Keratinocyte (primary cell): ENCODE results near the gene SPOCK1. TPM values are rescaled to one million over a fixed set of nuclear protein-coding genes. Genes with fewer than 3 reads are reported as not detected.

Source experiments
- DNase-seq: peaks from one replicate; pipeline ENCODE4 v3.0.0-alpha.2; 2011; ENCODE audit warnings: low read depth, missing footprints, low spot score
- FAIRE-seq: peaks from 2 replicates; lab custom pipeline; 2011; peaks lifted over from hg19 to GRCh38; lab: Jason Lieb, UNC
- H2AFZ ChIP-seq: 2 replicates; pipeline ENCODE4 v1.6.0; 2012; ENCODE audit warnings: low read length, control low read depth, inconsistent platforms; ENCODE audit not compliant: control insufficient read depth
- H3K27ac ChIP-seq: 2 replicates; pipeline ENCODE4 v1.5.1; 2011; ENCODE audit warnings: low read length; ENCODE audit not compliant: control insufficient read depth, insufficient read depth
- H3K27me3 ChIP-seq: 3 replicates; pipeline ENCODE4 v1.6.0; 2011; ENCODE audit warnings: low read length; ENCODE audit not compliant: control insufficient read depth, insufficient read depth; ENCODE audit errors: extremely low read depth
- H3K36me3 ChIP-seq, 2 experiments: 2 replicates in 1 of 2; 3 replicates in 1 of 2; pipeline ENCODE4 v1.5.1; 2011; ENCODE audit warnings: low read length in 2 of 2, mild to moderate bottlenecking in 1 of 2; ENCODE audit not compliant: control insufficient read depth in 2 of 2, insufficient read depth in 2 of 2; ENCODE audit errors: extremely low read depth in 1 of 2
- H3K4me1 ChIP-seq: 3 replicates; pipeline ENCODE4 v1.5.1; 2011; ENCODE audit warnings: low read length; ENCODE audit not compliant: control insufficient read depth, insufficient read depth; ENCODE audit errors: extremely low read depth
- H3K4me2 ChIP-seq: 3 replicates; pipeline ENCODE4 v1.6.0; 2011; ENCODE audit warnings: low read depth, low read length; ENCODE audit not compliant: control insufficient read depth, insufficient read depth; ENCODE audit errors: extremely low read depth
- H3K4me3 ChIP-seq, 3 experiments: fragments of 200-600 bp in 1 of 3; sonication (generic) in 1 of 3; 2 replicates in 2 of 3; 3 replicates in 1 of 3; pipeline ENCODE4 v1.5.1; 2011 to 2016; ENCODE audit warnings: low read length in 3 of 3, mild to moderate bottlenecking in 3 of 3, control low read depth in 2 of 3, inconsistent platforms in 1 of 3, low read depth in 1 of 3, mixed read lengths in 1 of 3, mixed run types in 1 of 3, moderate library complexity in 1 of 3; ENCODE audit not compliant: control insufficient read depth in 2 of 3, insufficient read depth in 2 of 3; ENCODE audit errors: extremely low read depth in 1 of 3
- H3K79me2 ChIP-seq: 2 replicates; pipeline ENCODE4 v1.6.0; 2012; ENCODE audit warnings: low read length; ENCODE audit not compliant: control insufficient read depth, insufficient read depth
- H3K9ac ChIP-seq: 3 replicates; pipeline ENCODE4 v1.6.0; 2011; ENCODE audit warnings: low read length; ENCODE audit not compliant: control insufficient read depth, insufficient read depth; ENCODE audit errors: extremely low read depth
- H3K9me1 ChIP-seq: 3 replicates; pipeline ENCODE4 v1.6.0; 2011; ENCODE audit warnings: low read length; ENCODE audit not compliant: control insufficient read depth, insufficient read depth; ENCODE audit errors: extremely low read depth
- H3K9me3 ChIP-seq: 2 replicates; pipeline ENCODE4 v1.5.1; 2012; ENCODE audit warnings: low read depth, low read length; ENCODE audit not compliant: control insufficient read depth
- H4K20me1 ChIP-seq: 3 replicates; pipeline ENCODE4 v1.6.0; 2011; ENCODE audit warnings: low read length; ENCODE audit not compliant: control insufficient read depth, insufficient read depth; ENCODE audit errors: extremely low read depth
- CTCF ChIP-seq, 3 experiments: IDR thresholded peaks in 1 of 3; conservative IDR thresholded peaks in 1 of 3; optimal IDR thresholded peaks in 1 of 3; 2 replicates in 2 of 3; 3 replicates in 1 of 3; pipeline versions ENCODE3 to v1.5.1; 2011; ENCODE audit warnings: low read length in 3 of 3, mild to moderate bottlenecking in 3 of 3, moderate library complexity in 2 of 3, control low read depth in 1 of 3, inconsistent platforms in 1 of 3; ENCODE audit not compliant: insufficient read depth in 2 of 3; ENCODE audit errors: extremely low read depth in 1 of 3
- EZH2 ChIP-seq: IDR thresholded peaks from one replicate; pipeline ENCODE4 v1.6.1; 2012; ENCODE audit warnings: inconsistent platforms, mild to moderate bottlenecking, low read length, moderate library complexity
- dilution Hi-C: fragments of 300-500 bp; cut with MboI; formaldehyde crosslinking; loops from one replicate; pipeline ENCODE4 v1.7.0; 2020; ENCODE audit warnings: low sequenced_read_pairs; ENCODE audit not compliant: extremely low pct_ligation_motif_present
- polyA plus RNA-seq, 5 experiments: library from polyadenylated mRNA; depleted of rRNA in 3 of 5; stranded (reverse) in 3 of 5; stranded (forward) in 1 of 5; unstranded in 1 of 5; fragments of >200 nt; gene quantifications; 1 replicate in 1 of 5; 2 replicates in 3 of 5; 3 replicates in 1 of 5; pipeline versions ENCODE4 v1.2.1 to v1.2.3, GENCODE V29; 2011 to 2012; ENCODE audit warnings: missing spikeins in 2 of 5, low read depth in 1 of 5, low replicate concordance in 1 of 5

Gene SPOCK1
- polyA plus RNA-seq, 1 donor (not counting 4 experiments of a cell fraction or from before 2014, with no cell fraction given): 5.5 TPM

GRCh38 chr5:137036640-137037039 is 462.5 kb downstream of the SPOCK1 start:
- H3K79me2 ChIP-seq: no peaks in the 10 kb centered on the region
- H3K4me2 ChIP-seq: no peak overlapping the region
- H2AFZ ChIP-seq: no peak overlapping the region
- H3K9me3 ChIP-seq: no peaks in the 10 kb centered on the region
- no peaks in the 10 kb centered on the region for H3K36me3 ChIP-seq
- no peak overlapping the region for H3K4me3 ChIP-seq
- no peak overlapping the region for H3K27ac ChIP-seq
- H3K27me3 ChIP-seq: no peaks in the 10 kb centered on the region
- dilution Hi-C loops: no loop called here
- no peaks in the 10 kb centered on the region for H3K9me1 ChIP-seq
- FAIRE-seq (no peak), DNase-seq (no peak)
- no peaks in the 10 kb centered on the region for H3K4me1 ChIP-seq
- TF ChIP-seq CTCF (optimal IDR thresholded peaks at IDR 0.05 in 1 of 3, IDR thresholded peaks at IDR 0.05 in 1 of 3, conservative IDR thresholded peaks at IDR 0.05 in 1 of 3; ENCODE audit: extremely low read depth in 1 of 3, insufficient read depth in 2 of 3, low read length in 3 of 3) (no peak), EZH2 (no peak)
- H3K9ac ChIP-seq: no peak overlapping the region
- no peaks in the 10 kb centered on the region for H4K20me1 ChIP-seq

DNA sequence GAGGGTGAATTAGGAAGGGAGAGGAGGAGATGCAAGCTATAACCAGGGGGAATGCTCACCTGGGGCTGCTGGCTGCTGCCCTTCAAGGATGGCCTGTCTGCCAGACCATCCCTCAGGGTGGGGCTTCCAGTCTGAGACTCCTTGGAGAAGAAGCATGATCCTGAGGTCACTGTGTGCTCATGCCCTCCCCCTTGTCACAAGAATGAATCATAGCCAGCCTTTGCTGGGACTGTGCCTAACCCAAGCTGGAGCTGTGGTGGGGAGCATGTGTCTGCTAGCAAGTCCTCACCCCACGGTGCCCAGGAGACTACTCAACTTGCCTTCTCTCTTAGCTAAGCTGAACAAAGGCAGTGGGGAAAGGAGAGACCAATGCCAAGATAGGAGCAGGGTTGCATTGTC is 463.6 kb downstream of the SPOCK1 start:
- Histone ChIP-seq H3K4me1 (no peaks in the 10 kb centered on the region), H3K9me3 (no peaks in the 10 kb centered on the region), H4K20me1 (no peaks in the 10 kb centered on the region), H3K4me3 (no peak overlapping the region), H3K9me1 (no peaks in the 10 kb centered on the region), H3K27me3 (no peaks in the 10 kb centered on the region), H2AFZ (no peak overlapping the region), H3K79me2 (no peaks in the 10 kb centered on the region), H3K9ac (no peak overlapping the region), H3K27ac (no peak overlapping the region), H3K36me3 (no peaks in the 10 kb centered on the region), H3K4me2 (no peak overlapping the region)
- dilution Hi-C loops: no loop called here
- TF ChIP-seq CTCF (optimal IDR thresholded peaks at IDR 0.05 in 1 of 3, IDR thresholded peaks at IDR 0.05 in 1 of 3, conservative IDR thresholded peaks at IDR 0.05 in 1 of 3; ENCODE audit: extremely low read depth in 1 of 3, insufficient read depth in 2 of 3, low read length in 3 of 3) (no peak), EZH2 (no peak)
- DNase-seq (no peak), FAIRE-seq (no peak)
